Tibial artery (tissue), 4 donors: ENCODE data around the gene FAM83F.

ENCODE experiments used
- DNase-seq, 2 donors: peaks; one replicate each; pipeline ENCODE4 v3.0.0-alpha.2; 2019
- H3K27ac ChIP-seq, 2 donors: fragments of 200-600 bp; sonication (generic) in 1 of 2; 1 replicate in 1 of 2; 2 replicates in 1 of 2; pipeline ENCODE4 v1.5.1; 2018 to 2019; ENCODE audit warnings: mild to moderate bottlenecking in 1 of 2
- H3K27me3 ChIP-seq, 2 donors: fragments of 200-600 bp; sonication (generic) in 1 of 2; one replicate each; pipeline versions ENCODE4 v1.5.1 to v1.6.0; 2016 to 2019
- H3K36me3 ChIP-seq, 3 donors: fragments of 200-600 bp; sonication (generic) in 2 of 3; one replicate each; pipeline ENCODE4 v1.5.1; 2016 to 2019; ENCODE audit warnings: mild to moderate bottlenecking in 2 of 3
- H3K4me1 ChIP-seq, 4 donors: fragments of 200-600 bp; sonication (generic) in 2 of 4; 1 replicate in 3 of 4; 2 replicates in 1 of 4; pipeline ENCODE4 v1.5.1; 2016 to 2019
- H3K4me3 ChIP-seq, 2 donors: fragments of 200-600 bp; sonication (generic) in 1 of 2; 1 replicate in 1 of 2; 2 replicates in 1 of 2; pipeline ENCODE4 v1.5.1; 2018 to 2019; ENCODE audit warnings: mild to moderate bottlenecking in 2 of 2
- H3K9me3 ChIP-seq, 3 donors: fragments of 200-600 bp; sonication (generic) in 1 of 3; one replicate each; pipeline ENCODE4 v1.5.1; 2016 to 2019
- intact Hi-C: fragments of 100-400 bp; cut with DNase I; formaldehyde crosslinking; loops from one replicate; pipeline ENCODE4 v1.15.0; 2023; ENCODE audit warnings: low total_unique reads
- TF ChIP-seq, protein P1 (sequence below), 2 experiments: fragments of 200-600 bp in 1 of 2; fragments of 450-650 bp in 1 of 2; IDR thresholded peaks; one replicate each; pipeline ENCODE4 v1.5.1; 2017 to 2019; ENCODE audit warnings: antibody characterized with exemption in 2 of 2, mild to moderate bottlenecking in 1 of 2, moderate library complexity in 1 of 2

The FAM83F gene

DNA sequence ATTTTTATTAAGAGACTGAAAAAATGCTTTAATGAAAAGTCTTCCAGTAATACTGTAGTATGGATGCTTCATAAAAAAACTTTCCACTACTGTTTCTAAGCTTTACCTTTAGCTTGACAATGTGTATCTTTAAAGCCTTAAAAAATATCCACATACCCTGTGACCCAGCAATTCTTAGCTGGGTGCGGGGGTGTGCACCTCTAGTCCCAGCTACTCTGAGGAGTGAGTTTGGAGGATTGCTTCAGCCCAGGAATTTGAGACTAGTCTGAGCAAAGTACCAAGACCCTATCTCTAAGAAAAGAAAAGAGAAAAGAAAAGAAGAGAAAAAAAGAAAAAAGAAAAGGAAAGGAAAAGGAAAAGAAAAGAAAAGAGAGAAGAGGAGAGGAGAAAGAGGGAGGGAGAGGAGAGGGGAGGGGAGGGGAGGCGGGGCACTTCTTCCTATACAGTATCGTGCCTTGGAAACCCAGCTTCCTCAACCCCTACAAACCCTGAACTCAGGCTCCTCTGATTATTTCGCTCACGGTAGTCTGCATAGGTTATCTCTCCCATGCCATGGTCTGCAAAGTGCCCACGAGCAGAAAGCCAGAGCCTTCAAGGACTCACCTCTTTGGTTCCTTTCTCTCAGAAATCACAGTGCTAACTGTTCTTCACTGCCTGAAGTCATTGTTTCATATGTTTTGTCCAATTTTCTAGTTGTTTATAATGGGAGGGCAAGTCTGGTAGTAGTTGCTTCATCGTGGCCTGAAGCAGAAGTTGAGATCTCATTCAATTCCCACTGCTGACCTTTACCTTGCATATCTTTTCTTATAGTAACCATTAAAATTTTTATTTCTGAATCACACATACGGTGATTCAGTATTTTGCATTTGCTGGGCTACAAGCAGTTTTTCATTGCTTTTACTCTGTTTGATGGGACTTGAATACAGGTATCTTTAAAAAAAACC lies 82.2 kb downstream of the FAM83F start:
- Histone ChIP-seq H3K36me3 (no peaks in the 10 kb centered on the region), H3K4me1 (peaks cover 0 to 7% (median 2%) of the 10 kb centered on the region in 4 donors), H3K9me3 (no peaks in the 10 kb centered on the region), H3K4me3 (no peak overlapping the region), H3K27me3 (no peaks in the 10 kb centered on the region), H3K27ac (no peak overlapping the region)
- TF ChIP-seq, protein P1, sequence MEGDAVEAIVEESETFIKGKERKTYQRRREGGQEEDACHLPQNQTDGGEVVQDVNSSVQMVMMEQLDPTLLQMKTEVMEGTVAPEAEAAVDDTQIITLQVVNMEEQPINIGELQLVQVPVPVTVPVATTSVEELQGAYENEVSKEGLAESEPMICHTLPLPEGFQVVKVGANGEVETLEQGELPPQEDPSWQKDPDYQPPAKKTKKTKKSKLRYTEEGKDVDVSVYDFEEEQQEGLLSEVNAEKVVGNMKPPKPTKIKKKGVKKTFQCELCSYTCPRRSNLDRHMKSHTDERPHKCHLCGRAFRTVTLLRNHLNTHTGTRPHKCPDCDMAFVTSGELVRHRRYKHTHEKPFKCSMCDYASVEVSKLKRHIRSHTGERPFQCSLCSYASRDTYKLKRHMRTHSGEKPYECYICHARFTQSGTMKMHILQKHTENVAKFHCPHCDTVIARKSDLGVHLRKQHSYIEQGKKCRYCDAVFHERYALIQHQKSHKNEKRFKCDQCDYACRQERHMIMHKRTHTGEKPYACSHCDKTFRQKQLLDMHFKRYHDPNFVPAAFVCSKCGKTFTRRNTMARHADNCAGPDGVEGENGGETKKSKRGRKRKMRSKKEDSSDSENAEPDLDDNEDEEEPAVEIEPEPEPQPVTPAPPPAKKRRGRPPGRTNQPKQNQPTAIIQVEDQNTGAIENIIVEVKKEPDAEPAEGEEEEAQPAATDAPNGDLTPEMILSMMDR (IDR thresholded peaks at IDR 0.05), result no peak
- intact Hi-C loops, result no loop called here
- no peak for DNase-seq

DNA sequence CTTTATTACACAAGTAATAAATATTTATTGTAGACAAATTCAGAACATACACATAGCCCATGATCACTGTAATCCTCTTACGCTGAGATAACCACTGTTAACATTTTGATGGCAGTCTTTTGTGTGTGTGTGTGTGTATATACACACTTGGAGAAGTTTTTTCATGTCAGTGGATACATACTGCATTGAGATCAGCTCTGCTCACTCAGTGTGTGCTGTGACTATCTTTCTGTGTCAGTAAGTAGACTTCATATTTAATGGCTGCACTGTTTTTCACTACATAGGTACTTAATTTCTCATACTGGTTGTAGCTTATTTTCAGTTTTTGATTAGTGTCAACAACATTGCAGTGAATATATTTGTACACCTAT lies 82.9 kb downstream of the FAM83F start:
- TF ChIP-seq, protein P1 (IDR thresholded peaks at IDR 0.05), result no peak
- no peaks in the 10 kb centered on the region for H3K9me3 ChIP-seq
- DNase-seq, result no peak

DNA sequence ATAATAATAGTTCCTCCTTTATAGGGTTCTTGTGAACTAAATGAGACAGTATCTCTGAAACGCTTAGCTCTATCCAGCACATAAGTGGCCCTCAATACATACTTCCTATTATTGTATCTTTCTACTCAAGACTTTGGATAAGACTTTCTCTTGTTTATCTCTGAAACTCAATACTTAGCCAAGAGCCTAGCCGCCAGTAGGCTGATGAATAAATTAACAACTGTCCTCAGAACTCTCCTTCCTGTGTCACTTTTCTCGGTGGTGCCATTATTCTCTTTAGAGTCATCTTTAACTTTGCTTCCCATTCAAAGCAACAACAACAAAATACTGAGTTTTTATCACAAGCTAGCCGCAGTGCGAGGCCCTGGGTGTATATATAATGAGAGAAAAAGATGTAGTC lies 86.9 kb downstream of the FAM83F start:
- Histone ChIP-seq H3K4me1 (peaks cover 0 to 23% (median 16%) of the 10 kb centered on the region in 4 donors), H3K9me3 (no peaks in the 10 kb centered on the region), H3K4me3 (no peak overlapping the region), H3K36me3 (no peaks in the 10 kb centered on the region), H3K27ac (no peak overlapping the region), H3K27me3 (no peaks in the 10 kb centered on the region)
- TF ChIP-seq, protein P1 (IDR thresholded peaks at IDR 0.05), result no peak
- intact Hi-C loops, result no loop called here
- no peak for DNase-seq

More for the DNA sequence above, 82.9 kb downstream of the FAM83F start:
- H3K4me3 ChIP-seq, result no peak overlapping the region
- peaks cover 0 to 7% (median 5%) of the 10 kb centered on the region in 4 donors for H3K4me1 ChIP-seq
- H3K27me3 ChIP-seq, result no peaks in the 10 kb centered on the region
- intact Hi-C loops, result no loop called here
- no peaks in the 10 kb centered on the region for H3K36me3 ChIP-seq
- H3K27ac ChIP-seq, result no peak overlapping the region

DNA sequence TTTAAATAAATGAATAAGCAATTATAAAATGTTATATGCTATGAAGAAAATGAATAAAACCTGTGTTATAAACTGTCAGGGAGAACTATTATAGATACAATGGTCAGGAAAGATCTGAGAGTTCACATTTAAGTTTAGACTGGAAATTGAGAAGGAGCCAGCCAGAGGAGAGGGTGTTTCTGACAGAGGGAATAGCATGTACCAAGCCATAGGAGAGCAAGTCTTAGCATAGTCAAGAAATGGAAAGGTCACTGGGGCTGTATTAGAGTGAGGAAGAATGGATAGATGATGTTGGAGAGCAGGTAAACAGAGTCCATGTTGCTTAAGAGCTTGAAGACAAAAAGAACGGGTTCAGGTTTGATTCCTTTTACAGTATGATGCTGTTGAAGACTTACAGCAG lies 87.4 kb downstream of the FAM83F start:
- TF ChIP-seq, protein P1 (IDR thresholded peaks at IDR 0.05), result no peak
- H3K4me1 ChIP-seq, result peaks cover 0 to 23% (median 13%) of the 10 kb centered on the region in 4 donors
- H3K36me3 ChIP-seq, result no peaks in the 10 kb centered on the region
- no peak overlapping the region for H3K27ac ChIP-seq
- intact Hi-C loops, result no loop called here
- H3K27me3 ChIP-seq, result no peaks in the 10 kb centered on the region
- no peaks in the 10 kb centered on the region for H3K9me3 ChIP-seq
- H3K4me3 ChIP-seq, result no peak overlapping the region
- DNase-seq, result no peak

DNA sequence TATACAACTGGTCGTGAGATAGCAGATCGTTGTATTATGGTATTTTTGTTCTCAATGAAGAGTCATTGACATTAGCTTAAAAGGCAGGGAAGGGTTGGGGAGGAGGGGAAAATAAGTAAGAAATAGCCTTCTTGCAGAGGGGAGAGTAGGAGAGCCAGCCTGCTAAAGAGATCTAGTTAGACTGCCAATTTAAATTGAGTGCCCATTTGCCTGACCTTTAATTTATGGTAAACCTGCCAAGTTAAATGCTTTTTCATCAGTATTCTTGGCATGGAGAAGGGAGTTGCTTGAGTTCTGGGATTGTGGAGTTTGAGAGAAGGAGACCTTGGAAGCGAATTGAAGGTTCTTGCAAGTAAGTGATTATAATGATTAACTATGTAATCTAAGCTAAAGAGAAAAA lies 89.0 kb downstream of the FAM83F start:
- TF ChIP-seq, protein P1 (IDR thresholded peaks at IDR 0.05), result no peak

More for the DNA sequence above, 89.0 kb downstream of the FAM83F start:
- Histone ChIP-seq H3K9me3 (no peaks in the 10 kb centered on the region), H3K4me3 (no peak overlapping the region), H3K36me3 (no peaks in the 10 kb centered on the region), H3K27ac (no peak overlapping the region), H3K27me3 (no peaks in the 10 kb centered on the region), H3K4me1 (peaks cover 0 to 23% (median 13%) of the 10 kb centered on the region in 4 donors)
- intact Hi-C loops, result no loop called here
- no peak for DNase-seq
